CD4-positive, alpha-beta T cell treated with Interferon gamma for 1 hour (primary cell): ENCODE data around the gene NUDT9.
"Not testable (repeated sequence)": the region's sequence is repeated elsewhere in the genome, so short reads cannot be mapped to it uniquely, and the experiment has no call there.

ENCODE experiments used
- DNase-seq: peaks from one replicate; pipeline ENCODE4 v3.0.0-alpha.2; 2020

The NUDT9 gene

GRCh38 chr4:87410157-87410556, 12.2 kb upstream of the NUDT9 start:
- no peak for DNase-seq

- no peak for DNase-seq
Measured at GRCh38 chr4:87410679-87411078, 11.7 kb upstream of the NUDT9 start.

GRCh38 chr4:87414816-87415215, 7.6 kb upstream of the NUDT9 start:
- DNase-seq, result no peak

GRCh38 chr4:87416965-87417364, 5.4 kb upstream of the NUDT9 start:
- no peak for DNase-seq

DNA sequence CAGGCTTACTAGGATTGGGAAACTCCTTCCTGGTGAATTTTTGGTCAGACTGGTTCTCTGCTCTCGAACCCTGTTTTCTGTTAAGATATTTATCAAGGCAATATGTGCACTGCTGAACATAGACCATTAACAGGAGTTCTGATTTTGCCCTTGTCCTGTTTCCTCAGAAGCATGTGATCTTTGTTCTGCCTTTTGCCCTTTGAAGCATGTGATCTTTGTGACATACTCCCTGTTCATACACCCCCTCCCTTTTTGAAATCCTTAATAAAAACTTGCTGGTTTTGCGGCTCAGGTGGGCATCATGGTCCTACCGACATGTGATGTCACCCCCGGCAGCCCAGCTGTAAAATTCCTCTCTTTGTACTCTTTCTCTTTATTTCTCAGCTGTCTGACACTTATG, 4.0 kb upstream of the NUDT9 start:
- not testable (repeated sequence) for DNase-seq

DNA sequence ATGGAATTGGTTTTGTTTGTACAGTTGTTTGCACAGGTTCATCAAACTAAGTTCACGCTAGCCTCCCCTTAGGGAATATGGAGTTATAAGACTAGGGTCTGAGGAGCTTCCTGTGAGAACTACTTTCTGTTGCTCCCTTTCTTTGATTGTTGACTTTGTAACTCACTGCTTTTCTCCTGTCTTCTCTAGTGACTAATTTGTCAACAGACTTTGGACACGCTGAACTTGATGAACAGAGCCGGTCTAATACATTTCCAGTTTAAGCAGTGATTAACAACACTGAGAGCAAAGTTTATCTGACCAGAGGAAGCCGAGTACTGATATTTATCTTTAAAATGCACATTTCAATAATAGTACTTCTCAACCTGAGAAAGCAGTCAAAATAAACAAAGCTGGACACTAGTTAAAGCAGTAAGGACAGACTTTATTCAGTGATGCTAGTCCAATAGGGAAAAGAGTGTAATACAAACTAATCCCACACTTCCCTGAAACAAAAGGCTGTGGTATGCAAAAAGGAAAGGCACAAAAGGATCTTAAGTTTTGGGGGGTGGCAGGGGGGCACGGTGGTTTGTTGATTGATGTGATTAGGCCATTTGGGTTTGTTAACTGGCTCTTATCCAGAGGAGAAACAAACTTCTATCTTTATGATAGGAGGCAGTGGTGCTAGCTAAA, 2.7 kb upstream of the NUDT9 start:
- DNase-seq, result no peak

GRCh38 chr4:87420276-87420830, 2.0 kb upstream of the NUDT9 start:
- DNase-seq, result no peak

DNA sequence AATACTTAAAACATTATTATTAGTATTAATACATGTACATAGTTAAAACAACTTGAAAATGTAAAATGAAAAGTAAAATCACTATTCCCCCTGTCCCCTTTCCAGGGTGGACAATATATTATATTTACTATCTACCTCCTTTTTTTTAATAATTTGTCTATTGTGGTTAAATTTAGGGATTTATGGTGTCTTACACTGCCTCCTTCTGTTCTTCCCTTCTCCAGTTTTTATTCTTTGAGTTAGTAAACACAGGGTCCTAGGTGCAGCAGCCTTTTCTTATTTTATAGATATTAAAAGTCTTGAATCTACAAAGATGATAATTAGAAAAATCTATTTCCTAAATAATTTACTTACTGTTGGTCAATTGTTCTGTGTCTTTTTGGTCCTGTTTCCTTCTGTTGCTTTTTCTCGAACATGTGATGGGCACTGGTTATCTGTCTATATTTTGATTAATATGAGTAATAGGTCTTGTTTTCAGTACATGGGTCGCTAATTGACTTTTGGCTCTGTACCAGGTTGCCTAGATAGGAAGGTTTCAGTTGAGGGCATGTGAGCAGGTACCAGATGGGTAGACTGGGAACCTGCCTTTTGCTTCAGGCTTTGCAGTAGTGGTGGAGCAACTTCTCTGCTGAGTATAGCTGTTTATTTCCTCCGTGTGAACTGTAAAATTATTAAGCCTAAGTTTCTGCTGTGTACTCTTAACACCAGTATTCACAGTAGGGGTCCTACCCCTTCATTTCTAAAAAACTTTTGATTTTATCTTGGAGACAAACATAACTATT, 1.1 kb downstream of the NUDT9 start:
- DNase-seq, result no peak

DNA sequence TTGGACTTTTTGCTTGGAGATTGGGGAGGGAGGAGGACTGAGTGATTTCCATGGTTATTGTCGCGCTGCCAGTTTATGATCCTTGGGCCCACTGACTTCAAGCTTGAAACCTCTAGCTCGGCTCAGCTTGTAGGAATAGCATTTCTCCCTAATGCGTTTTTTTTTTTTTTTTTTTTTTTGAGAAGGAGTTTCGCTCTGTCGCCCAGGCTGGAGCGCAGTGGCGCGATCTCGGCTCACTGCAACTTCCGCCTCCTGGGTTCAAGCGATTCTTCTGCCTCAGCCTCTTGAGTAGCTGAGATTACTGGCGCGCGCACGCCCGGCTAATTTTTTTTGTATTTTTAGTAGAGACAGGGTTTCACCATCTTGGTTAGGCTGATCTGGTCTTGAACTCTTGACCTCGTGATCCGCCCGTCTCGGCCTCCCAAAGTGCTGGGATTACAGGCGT, 1.7 kb downstream of the NUDT9 start:
- not testable (repeated sequence) for DNase-seq

DNA sequence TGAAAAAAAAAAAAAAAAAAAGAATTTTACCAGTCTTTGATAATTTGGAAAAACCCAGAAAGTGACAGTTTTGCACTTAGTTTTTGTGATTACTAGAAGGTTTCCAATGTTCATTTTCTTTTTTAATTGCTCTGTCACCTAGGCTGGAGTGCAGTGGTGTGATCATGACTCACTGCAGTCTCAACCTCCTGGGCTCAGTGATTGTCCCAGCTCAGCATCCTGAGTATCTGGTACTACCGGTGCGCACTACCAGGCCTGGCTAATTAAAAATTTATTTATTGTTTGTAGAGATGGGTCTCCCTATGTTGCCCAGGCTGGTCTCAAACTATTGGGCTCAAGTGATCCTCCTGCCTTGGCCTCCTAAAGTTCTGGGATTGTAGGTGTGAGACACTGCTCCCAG, 3.3 kb downstream of the NUDT9 start:
- DNase-seq, result no peak

DNA sequence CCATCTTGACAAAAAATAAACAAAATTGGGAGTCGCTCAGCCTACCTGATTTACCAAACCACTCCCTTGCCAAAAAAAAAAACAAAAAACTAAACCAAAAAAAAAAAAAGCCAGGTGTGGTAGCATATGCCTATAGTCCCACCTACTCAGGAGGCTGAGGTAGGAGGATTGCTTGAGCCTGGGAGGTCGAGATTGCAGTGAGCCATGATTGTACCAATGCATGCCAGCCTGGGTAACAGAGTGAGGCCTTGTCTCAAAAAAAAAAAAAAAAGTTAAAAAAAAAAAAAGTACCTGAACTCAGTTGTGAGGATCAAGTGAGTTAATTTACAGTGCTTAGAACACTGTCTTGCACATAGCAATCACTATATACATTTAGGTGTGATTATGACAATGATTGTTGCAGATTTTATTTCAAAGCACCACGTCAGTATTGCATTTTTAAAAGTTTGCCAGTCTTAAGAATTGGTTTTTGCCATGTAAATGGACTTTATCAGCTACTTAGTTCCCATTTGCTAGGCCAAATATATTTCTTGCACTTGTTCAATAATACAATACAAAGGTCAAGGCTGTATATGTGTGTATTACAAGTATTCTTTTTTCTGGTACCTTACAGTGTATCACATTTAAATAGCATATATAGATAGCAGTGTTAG, 4.6 kb downstream of the NUDT9 start:
- no peak for DNase-seq

DNA sequence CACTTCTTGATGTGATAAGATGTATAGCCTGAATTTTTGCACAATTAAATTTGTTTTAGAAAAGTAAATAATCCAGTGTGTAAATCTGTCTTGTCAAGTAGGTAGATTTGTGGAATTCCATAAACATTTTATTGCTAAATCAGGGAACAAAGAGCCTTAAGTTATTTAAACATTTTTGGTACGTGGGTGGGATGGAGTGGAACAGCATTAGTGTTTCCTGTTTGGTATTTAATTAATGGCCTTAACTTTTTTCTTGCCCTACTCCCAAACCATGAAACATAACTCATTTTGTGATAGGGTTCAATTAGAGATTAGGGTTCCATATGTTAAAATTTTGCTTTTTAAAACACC, 5.1 kb downstream of the NUDT9 start:
- DNase-seq, result no peak

DNA sequence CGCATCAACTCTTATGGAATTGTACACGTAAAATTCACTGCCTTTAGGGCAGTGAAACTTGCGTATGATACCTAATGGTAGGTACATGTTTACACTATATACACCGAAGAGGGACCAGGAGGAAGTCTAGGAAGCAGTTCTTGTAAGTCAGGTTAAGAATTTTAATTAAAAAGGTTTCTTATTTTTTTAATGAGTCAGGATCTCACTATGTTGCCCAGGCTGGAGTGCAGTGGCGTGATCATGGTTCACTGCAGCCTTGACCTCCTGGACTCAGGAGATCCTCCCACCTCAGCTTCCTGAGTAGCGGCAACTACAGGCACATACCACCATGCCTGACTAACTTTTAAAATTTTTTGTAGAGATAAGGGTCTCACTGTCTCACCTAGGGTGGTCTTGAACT, 6.6 kb downstream of the NUDT9 start:
- DNase-seq, result no peak

DNA sequence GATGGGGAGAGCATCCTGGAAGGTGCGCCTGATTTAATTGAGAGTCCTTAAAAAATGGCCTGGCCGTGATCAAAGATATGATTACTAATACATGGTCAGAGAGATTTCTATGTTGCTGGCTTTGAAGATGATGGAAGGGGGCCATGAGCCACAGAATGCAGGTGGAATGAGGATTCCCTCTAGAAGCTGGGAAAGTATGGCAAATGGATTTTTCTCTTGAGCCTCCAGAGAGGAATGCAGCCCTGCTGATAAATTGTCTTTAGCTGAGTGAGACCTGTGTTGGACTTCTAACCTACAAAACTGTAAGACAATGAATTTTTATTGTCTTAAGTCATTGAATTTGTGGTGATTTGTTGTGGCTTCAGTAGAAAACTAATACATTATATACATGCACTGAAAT, 7.7 kb downstream of the NUDT9 start:
- no peak for DNase-seq

GRCh38 chr4:87433342-87433741, 11.0 kb downstream of the NUDT9 start:
- no peak for DNase-seq

DNA sequence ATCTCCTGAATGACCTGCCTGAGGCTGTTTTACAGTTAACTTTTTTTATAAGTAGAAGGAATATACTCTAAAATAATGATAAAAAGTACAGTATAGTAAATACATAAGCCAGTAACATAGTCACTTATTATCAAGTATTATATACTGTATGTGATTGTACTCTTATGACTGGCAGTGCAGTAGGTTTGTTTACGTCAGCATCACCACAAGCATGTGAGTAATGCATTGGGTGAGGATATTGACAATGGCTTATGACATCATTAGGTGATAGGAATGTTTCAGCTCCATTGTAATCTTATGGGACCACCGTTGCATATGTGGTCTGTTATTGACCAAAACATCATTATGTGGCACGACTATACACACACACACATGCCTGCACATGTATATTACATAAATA, 20.5 kb downstream of the NUDT9 start:
- DNase-seq, result no peak

GRCh38 chr4:87444741-87445140, 22.4 kb downstream of the NUDT9 start:
- DNase-seq, result no peak

- no peak for DNase-seq
Measured at GRCh38 chr4:87445964-87446363, 23.6 kb downstream of the NUDT9 start.

DNA sequence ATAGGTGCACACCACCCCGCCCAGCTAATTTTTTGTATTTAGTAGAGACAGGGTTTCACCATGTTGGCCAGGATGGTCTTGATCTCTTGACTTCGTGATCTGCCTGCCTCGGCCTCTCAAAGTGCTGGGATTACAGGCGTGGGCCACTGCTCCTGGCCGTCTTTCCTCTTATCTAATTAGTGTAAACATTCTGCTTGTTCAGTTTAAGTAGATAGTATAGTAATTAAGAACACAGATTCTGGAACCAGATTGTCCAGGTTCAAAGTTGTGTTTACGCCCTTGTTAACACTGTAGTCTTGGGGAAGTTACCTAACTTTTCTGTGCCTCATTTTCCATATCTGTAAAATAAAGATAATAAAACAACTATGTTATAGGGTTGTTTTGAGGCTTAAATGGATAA, 24.0 kb downstream of the NUDT9 start:
- DNase-seq, result not testable (repeated sequence)

DNA sequence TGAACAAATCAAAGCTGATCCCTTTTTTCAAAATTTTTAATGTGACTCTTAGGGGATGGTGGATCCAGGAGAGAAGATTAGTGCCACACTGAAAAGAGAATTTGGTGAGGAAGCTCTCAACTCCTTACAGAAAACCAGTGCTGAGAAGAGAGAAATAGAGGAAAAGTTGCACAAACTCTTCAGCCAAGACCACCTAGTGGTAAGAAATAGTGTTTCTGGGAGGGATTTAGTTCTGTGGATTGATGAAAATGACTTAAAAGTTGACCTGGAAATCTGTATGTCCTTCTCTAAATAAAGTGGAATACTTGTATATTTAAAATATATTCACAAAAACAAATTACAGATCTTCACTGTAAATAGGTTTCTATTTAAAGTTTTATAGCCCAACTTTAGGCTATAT, 29.2 kb downstream of the NUDT9 start:
- DNase-seq, result no peak

DNA sequence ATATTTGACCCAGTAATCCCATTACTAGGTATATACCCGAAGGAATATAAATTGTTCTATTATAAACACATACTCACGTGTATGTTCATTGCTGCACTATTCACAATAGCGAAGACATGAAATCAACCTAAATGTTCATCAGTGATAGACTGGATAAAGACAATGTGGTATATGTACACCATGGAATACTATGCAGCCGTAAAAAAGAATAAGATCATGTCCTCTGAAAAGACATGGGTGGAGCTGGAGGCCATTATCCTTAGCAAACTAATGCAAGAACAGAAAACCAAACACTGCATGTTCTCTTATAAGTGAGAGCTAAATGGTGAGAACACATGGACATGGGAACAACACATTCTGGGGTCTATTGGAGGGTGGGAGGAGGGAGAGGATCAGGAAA, 36.5 kb downstream of the NUDT9 start:
- DNase-seq, result no peak

- DNase-seq, result no peak
Measured at GRCh38 chr4:87461281-87461700, 38.9 kb downstream of the NUDT9 start.

- DNase-seq, result no peak
Measured at GRCh38 chr4:87462102-87462501, 39.7 kb downstream of the NUDT9 start.
